LNCaP clone FGC (cell line): ENCODE results near the gene PELI3.
A peak's percentile ranks its signal among the peaks of the same experiment; 100 is the strongest.
"Not testable (repeated sequence)": the region's sequence is repeated elsewhere in the genome, so short reads cannot be mapped to it uniquely, and the experiment has no call there.

Experiments
- DNase-seq: peaks from one replicate; pipeline ENCODE4 v3.0.0-alpha.2; 2011; ENCODE audit warnings: low read depth
- H3K4me3 ChIP-seq: 2 replicates; pipeline ENCODE4 v1.5.1; 2011; ENCODE audit warnings: mild to moderate bottlenecking, low read depth, low read length, control low read depth
- CTCF ChIP-seq: IDR thresholded peaks from 2 replicates; pipeline ENCODE4 v1.5.1; 2012; ENCODE audit warnings: mild to moderate bottlenecking; ENCODE audit not compliant: control insufficient read depth, insufficient read depth; ENCODE audit errors: extremely low read depth

PELI3 gene

GRCh38 chr11:66421492-66422205 lies 45.1 kb upstream of the PELI3 start:
- TF ChIP-seq CTCF, result no peak
- peak; percentile 63 for DNase-seq

GRCh38 chr11:66426314-66426713 lies 40.4 kb upstream of the PELI3 start:
- no peak for DNase-seq
- no peak overlapping the region for H3K4me3 ChIP-seq
- TF ChIP-seq CTCF, result no peak

More at GRCh38 chr11:66421492-66422205, 45.1 kb upstream of the PELI3 start:
- H3K4me3 ChIP-seq, result no peak overlapping the region

- TF ChIP-seq CTCF, result no peak
- DNase-seq, result no peak
- no peak overlapping the region for H3K4me3 ChIP-seq
These were observed 37.8 kb upstream of the PELI3 start for GRCh38 chr11:66428933-66429332.

- DNase-seq, result no peak
- peak; percentile 94 for TF ChIP-seq CTCF
- no peak overlapping the region for H3K4me3 ChIP-seq
These were observed 36.6 kb upstream of the PELI3 start for GRCh38 chr11:66429983-66430602.

- not testable (repeated sequence) for H3K4me3 ChIP-seq, DNase-seq
These were observed 35.4 kb upstream of the PELI3 start for GRCh38 chr11:66431287-66431686.

GRCh38 chr11:66431871-66432329 lies 34.8 kb upstream of the PELI3 start:
- not testable (repeated sequence) for DNase-seq

GRCh38 chr11:66432597-66432996 lies 34.1 kb upstream of the PELI3 start:
- TF ChIP-seq CTCF, result no peak
- no peak overlapping the region for H3K4me3 ChIP-seq
- no peak for DNase-seq

More at GRCh38 chr11:66431871-66432329, 34.8 kb upstream of the PELI3 start:
- H3K4me3 ChIP-seq, result not testable (repeated sequence)
